Measurements from ENCODE around the gene SEC14L5. TPM values are rescaled to one million over a fixed set of nuclear protein-coding genes. Genes with fewer than 3 reads are reported as not detected.

SEC14L5 gene
- total and polyA plus RNA-seq, 8 donors: 0.15 to 30.3 (median 0.38) TPM; not detected in 2

DNA sequence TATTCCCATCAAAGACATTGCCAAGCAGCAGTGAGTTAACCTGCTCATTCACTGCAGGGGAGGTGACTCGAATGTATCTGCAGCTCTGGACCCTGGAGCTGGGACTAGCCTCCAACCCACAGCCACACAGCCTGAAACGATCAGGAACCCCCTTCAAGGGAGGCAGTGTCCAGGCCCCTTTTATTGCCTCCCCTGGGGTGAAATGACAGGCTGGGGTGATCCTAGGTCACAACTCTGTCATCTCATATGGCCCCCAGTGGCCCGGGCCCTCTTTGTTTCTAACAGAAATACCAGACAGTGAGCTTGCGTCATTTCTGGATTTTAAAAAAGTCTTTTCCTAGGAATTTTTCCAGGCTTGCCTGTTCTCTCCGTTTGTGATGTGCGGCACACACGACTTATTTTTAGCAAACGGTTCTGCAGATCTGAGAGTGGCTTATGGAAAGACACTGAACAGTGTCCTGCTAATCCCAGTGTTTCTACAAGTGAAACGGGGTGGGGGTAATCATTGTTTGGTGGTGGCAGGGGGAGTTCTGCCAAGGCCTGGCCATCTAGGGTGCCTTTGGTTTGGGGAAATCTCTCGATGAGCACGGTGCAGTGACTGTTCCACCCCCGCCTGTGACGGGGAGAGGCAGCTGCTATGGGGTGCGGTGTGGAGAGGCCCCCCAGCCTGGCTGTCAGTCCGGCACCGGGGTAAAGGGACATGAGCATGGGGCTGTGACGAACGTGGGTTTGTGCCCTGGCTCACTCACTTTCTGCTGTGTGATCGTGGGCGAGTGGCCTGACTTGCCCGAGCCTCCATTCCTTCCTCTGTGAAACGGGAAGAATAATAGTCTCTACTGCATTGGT, 48.4 kb downstream of the SEC14L5 start:
- Histone ChIP-seq H3K27me3 (peaks cover 0 to 22% (median 0%) of the 10 kb centered on the region in 3 donors), H3K4me1 (no peaks in the 10 kb centered on the region), H3K4me3 (no peak overlapping the region), H3K36me3 (no peaks in the 10 kb centered on the region), H3K9me3 (no peaks in the 10 kb centered on the region), H3K27ac (no peak overlapping the region)
- DNase-seq: no peak
- intact Hi-C loops (cut with DNase I; ENCODE audit: low total_unique reads): no loop called here
- WGBS, 5 donors: 70 to 86% (median 84%) methylated on average over 13 to 22 of the region's 22 CpGs
- TF ChIP-seq POLR2AphosphoS5 (IDR thresholded peaks at IDR 0.05) (no peak), POLR2A (IDR thresholded peaks at IDR 0.05) (no peak), EP300 (IDR thresholded peaks at IDR 0.05) (no peak)
- TF ChIP-seq, protein P1, sequence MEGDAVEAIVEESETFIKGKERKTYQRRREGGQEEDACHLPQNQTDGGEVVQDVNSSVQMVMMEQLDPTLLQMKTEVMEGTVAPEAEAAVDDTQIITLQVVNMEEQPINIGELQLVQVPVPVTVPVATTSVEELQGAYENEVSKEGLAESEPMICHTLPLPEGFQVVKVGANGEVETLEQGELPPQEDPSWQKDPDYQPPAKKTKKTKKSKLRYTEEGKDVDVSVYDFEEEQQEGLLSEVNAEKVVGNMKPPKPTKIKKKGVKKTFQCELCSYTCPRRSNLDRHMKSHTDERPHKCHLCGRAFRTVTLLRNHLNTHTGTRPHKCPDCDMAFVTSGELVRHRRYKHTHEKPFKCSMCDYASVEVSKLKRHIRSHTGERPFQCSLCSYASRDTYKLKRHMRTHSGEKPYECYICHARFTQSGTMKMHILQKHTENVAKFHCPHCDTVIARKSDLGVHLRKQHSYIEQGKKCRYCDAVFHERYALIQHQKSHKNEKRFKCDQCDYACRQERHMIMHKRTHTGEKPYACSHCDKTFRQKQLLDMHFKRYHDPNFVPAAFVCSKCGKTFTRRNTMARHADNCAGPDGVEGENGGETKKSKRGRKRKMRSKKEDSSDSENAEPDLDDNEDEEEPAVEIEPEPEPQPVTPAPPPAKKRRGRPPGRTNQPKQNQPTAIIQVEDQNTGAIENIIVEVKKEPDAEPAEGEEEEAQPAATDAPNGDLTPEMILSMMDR (IDR thresholded peaks at IDR 0.05): no peak

DNA sequence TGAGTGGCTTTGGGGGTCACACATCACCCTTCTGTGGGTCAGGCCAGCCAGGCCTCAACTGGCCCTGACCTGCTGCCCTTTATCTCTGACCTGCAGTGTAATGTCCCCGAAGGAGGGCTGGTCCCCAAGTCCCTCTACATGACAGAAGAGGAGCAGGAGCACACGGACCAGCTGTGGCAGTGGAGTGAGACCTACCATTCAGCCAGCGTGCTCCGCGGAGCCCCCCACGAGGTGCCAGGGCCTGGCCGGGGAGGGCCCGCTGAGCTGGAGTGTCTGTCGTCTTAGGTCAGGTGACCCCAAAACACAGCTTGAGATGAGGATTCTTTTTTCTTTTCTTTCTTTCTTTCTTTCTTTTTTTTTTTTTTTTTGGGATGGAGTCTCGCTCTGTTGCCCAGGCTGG, 49.1 kb downstream of the SEC14L5 start:
- TF ChIP-seq POLR2A (IDR thresholded peaks at IDR 0.05) (no peak), EP300 (IDR thresholded peaks at IDR 0.05) (no peak), POLR2AphosphoS5 (IDR thresholded peaks at IDR 0.05) (no peak)
- TF ChIP-seq, protein P1 (IDR thresholded peaks at IDR 0.05): no peak
- DNase-seq: no peak
- intact Hi-C loops (cut with DNase I; ENCODE audit: low total_unique reads): no loop called here
- Histone ChIP-seq H3K4me1 (no peaks in the 10 kb centered on the region), H3K9me3 (no peaks in the 10 kb centered on the region), H3K27ac (no peak overlapping the region), H3K27me3 (peaks cover 0 to 22% (median 0%) of the 10 kb centered on the region in 3 donors), H3K36me3 (no peaks in the 10 kb centered on the region), H3K4me3 (no peak overlapping the region)
- 82 to 92% (median 89%) methylated on average over 10 of the region's 10 CpGs for WGBS, 5 donors

DNA sequence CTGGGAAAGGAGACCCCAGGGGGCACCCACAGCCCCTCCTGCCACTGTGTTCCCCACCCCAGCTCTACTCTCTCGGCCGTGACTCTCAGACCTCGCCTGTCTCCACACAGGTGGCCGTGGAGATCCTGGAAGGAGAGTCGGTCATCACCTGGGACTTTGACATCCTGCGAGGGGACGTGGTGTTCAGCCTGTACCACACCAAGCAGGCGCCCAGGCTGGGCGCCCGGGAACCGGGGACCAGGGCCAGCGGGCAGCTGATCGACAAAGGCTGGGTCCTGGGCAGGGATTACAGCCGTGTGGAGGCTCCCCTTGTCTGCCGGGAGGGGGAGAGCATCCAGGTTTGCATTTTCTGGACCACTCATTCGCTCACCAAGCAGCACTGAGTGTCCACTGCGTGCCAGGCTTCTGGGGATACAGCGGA, 50.2 kb downstream of the SEC14L5 start:
- Histone ChIP-seq H3K27ac (no peak overlapping the region), H3K9me3 (no peaks in the 10 kb centered on the region), H3K27me3 (peaks cover 0 to 16% (median 0%) of the 10 kb centered on the region in 3 donors), H3K4me1 (no peaks in the 10 kb centered on the region), H3K36me3 (no peaks in the 10 kb centered on the region), H3K4me3 (no peak overlapping the region)
- no peak for DNase-seq
- TF ChIP-seq POLR2A (IDR thresholded peaks at IDR 0.05) (no peak), EP300 (IDR thresholded peaks at IDR 0.05) (no peak), POLR2AphosphoS5 (IDR thresholded peaks at IDR 0.05) (no peak)
- TF ChIP-seq, protein P1 (IDR thresholded peaks at IDR 0.05): no peak
- intact Hi-C loops (cut with DNase I; ENCODE audit: low total_unique reads): no loop called here
- 80 to 93% (median 89%) methylated on average over 14 to 18 of the region's 18 CpGs for WGBS, 5 donors

DNA sequence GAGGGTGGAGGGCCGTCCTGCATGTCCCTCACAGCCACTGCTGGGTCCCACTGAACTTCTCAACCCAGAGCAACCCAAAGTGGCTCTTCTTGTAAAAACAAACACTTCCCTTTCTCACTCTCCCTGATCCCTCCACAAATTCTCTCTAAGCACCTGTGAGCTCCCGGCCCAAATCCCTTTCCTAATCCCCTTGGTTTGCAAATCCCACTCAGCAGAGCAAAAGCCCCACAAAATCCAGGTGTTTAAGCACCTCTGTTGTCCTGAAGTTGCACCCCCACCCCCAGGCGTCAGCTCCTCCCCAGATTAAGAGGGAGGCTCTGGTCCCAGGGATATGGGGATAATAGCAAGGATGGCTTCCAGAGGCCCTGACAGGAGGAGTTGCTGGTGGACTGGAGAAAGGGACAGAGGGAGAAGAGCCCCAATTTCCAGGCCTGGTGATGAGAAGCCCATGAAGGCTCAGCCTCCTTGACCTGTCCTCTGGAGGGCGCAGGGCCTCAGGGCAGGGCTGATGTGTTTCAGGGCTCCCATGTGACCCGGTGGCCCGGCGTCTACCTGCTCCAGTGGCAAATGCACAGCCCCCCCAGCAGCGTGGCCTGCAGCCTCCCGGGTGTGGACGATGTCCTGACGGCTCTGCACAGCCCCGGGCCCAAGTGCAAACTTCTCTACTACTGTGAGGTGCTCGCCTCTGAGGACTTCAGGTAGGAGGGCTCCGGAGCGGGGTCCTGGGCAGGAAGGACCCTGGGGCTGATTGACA, 52.6 kb downstream of the SEC14L5 start:
- no peak for TF ChIP-seq POLR2AphosphoS5 (IDR thresholded peaks at IDR 0.05)
- TF ChIP-seq, protein P1 (IDR thresholded peaks at IDR 0.05): no peak
- TF ChIP-seq EP300 (IDR thresholded peaks at IDR 0.05): no peak
- no peak for TF ChIP-seq POLR2A (IDR thresholded peaks at IDR 0.05)
- no peaks in the 10 kb centered on the region for H3K36me3 ChIP-seq
- DNase-seq: no peak
- peaks cover 0 to 9% (median 0%) of the 10 kb centered on the region in 3 donors for H3K27me3 ChIP-seq
- no peak overlapping the region for H3K27ac ChIP-seq
- intact Hi-C loops (cut with DNase I; ENCODE audit: low total_unique reads): no loop called here
- no peaks in the 10 kb centered on the region for H3K9me3 ChIP-seq
- H3K4me3 ChIP-seq: no peak overlapping the region
- WGBS, 5 donors: 50 to 63% (median 61%) methylated on average over 14 to 15 of the region's 15 CpGs
- H3K4me1 ChIP-seq: no peaks in the 10 kb centered on the region
